ENCODE measurements around the gene ARPIN.
"Not testable (repeated sequence)": the region's sequence is repeated elsewhere in the genome, so short reads cannot be mapped to it uniquely, and the experiment has no call there.

Gene ARPIN

GRCh38 chr15:89912674-89913396, at the start of gene ARPIN:
TSS of gene ARPIN (minus strand) at chr15:89912952. CDS start at chr15:89912835, 117 bp downstream.
- Mint-ChIP-seq H3K4me3 (peak within 1 kb of the TSS; percentile 52), H3K27me3 (peaks cover 46% of the 10 kb centered on the region), H3K4me1 (no peaks in the 10 kb centered on the region), H3K27ac (no peak within 1 kb of the TSS), H3K9me3 (no peaks in the 10 kb centered on the region), H3K36me3 (no peaks in the 10 kb centered on the region)
- ATAC-seq, result peak; percentile 48

- no peaks in the 10 kb centered on the region for H3K36me3 Mint-ChIP-seq
- no peak for ATAC-seq
- H3K27ac Mint-ChIP-seq, result no peak overlapping the region
- H3K27me3 Mint-ChIP-seq, result no peaks in the 10 kb centered on the region
- no peak overlapping the region for H3K4me3 Mint-ChIP-seq
- H3K4me1 Mint-ChIP-seq, result no peaks in the 10 kb centered on the region
- H3K9me3 Mint-ChIP-seq, result peaks cover 4% of the 10 kb centered on the region
Measured at GRCh38 chr15:89958107-89958805, 45.5 kb upstream of the ARPIN start.

DNA sequence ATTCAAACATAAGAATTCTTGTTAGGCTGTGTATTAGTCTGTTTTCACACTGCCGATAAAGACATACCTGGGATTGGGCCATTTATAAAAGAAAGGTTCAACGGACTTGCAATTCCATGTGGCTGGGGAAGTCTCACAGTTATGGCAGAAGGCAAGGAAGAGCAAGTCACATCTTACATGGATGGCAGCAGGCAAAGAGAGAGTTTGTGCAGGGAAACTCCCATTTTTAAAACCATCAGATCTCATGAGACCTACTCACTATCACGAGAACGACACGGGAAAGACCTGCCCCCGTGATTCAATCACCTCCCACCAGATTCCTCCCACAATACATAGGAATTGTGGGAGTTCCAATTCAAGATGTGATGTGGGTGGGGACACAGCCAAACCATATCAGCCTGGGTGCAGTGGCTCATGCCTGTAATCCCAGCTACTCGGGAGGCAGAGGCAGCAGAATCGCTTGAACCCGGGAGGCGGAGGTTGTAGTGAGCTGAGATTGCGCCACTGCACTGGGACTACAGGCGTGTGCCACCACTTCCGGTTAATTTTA, 42.8 kb upstream of the ARPIN start:
- H3K36me3 Mint-ChIP-seq, H3K9me3 Mint-ChIP-seq, ATAC-seq, H3K4me3 Mint-ChIP-seq, H3K4me1 Mint-ChIP-seq, H3K27me3 Mint-ChIP-seq, H3K27ac Mint-ChIP-seq: not testable (repeated sequence)

- no peaks in the 10 kb centered on the region for H3K4me1 Mint-ChIP-seq
- no peak overlapping the region for H3K4me3 Mint-ChIP-seq
- H3K27me3 Mint-ChIP-seq, result no peaks in the 10 kb centered on the region
- no peak overlapping the region for H3K27ac Mint-ChIP-seq
- no peak for ATAC-seq
- H3K9me3 Mint-ChIP-seq, result peaks cover 4% of the 10 kb centered on the region
- H3K36me3 Mint-ChIP-seq, result no peaks in the 10 kb centered on the region
Measured at GRCh38 chr15:89954541-89954940, 41.8 kb upstream of the ARPIN start.

DNA sequence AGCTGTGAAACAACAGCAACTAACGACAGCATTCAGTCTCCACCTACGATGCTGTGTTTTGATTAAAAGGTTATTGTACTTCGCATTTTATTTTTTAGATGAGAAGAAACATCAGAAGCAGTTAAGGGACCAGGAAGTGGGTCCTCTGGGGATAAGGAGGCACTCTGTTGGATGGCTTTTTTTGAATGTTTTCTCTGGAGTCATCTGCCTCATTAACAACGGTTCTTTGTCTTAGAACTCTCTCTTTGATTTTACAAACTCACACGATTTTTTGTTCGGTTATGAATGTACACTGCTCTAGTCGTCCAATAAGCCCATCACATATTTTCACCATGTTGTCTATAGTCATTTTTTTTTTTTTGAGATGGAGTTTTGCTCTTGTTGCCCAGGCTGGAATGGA, 36.0 kb upstream of the ARPIN start:
- no peak for ATAC-seq
- no peaks in the 10 kb centered on the region for H3K27me3 Mint-ChIP-seq
- no peak overlapping the region for H3K4me3 Mint-ChIP-seq
- H3K27ac Mint-ChIP-seq, result no peak overlapping the region
- H3K9me3 Mint-ChIP-seq, result no peaks in the 10 kb centered on the region
- H3K4me1 Mint-ChIP-seq, result no peaks in the 10 kb centered on the region
- no peaks in the 10 kb centered on the region for H3K36me3 Mint-ChIP-seq

DNA sequence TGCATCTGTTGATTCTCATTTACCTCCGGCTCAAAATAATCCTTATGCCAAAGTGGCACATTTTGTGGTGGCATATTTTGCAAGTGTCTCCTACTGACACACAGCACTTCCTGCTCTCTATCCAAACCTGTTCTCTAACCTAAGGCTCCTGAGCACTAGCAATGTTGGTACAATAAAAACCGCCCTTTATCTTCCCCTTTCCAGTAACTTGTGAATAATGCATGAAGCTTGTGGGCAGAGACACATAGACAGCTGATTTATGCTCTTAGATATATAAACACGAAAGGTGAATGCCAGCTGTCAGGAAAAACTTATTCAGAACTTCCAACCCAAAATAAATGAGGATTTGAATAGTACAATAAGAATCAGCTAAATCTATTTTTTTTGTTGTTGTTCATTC, 34.6 kb upstream of the ARPIN start:
- no peak for ATAC-seq
- Mint-ChIP-seq H3K27me3 (peaks cover 4% of the 10 kb centered on the region), H3K4me3 (no peak overlapping the region), H3K36me3 (no peaks in the 10 kb centered on the region), H3K4me1 (no peaks in the 10 kb centered on the region), H3K9me3 (no peaks in the 10 kb centered on the region), H3K27ac (no peak overlapping the region)

DNA sequence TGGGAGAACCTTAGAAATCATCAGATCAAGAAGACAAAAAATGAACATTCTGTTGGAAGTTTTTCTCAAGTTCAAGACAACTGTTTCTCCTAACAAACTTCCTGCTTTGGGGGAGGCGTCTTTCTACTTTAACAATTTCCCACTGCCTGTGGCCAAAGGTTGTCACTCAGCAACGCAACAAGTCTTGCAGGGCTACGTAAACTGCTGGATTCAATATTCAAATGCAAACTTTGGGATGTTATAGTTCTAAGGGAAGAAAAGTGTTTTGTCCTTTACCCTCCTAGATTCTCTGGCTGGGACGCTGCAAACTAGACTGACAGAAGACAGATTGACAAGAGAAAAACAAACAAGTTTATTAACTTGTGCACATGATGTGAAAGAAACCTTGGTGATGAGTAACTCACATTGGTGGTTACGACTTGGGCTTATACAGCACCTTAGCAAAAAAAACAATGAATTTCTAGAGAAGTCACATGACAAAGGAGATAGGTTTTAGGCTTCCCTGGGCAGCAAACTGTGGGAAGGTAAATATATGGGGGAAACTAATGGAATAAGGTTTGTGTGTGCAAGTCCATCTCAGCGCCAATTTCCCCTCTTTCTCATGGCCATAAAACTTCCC, 34.0 kb upstream of the ARPIN start:
- Mint-ChIP-seq H3K27ac (no peak overlapping the region), H3K36me3 (no peaks in the 10 kb centered on the region), H3K27me3 (peaks cover 8% of the 10 kb centered on the region), H3K4me3 (no peak overlapping the region), H3K9me3 (no peaks in the 10 kb centered on the region), H3K4me1 (no peaks in the 10 kb centered on the region)
- no peak for ATAC-seq

DNA sequence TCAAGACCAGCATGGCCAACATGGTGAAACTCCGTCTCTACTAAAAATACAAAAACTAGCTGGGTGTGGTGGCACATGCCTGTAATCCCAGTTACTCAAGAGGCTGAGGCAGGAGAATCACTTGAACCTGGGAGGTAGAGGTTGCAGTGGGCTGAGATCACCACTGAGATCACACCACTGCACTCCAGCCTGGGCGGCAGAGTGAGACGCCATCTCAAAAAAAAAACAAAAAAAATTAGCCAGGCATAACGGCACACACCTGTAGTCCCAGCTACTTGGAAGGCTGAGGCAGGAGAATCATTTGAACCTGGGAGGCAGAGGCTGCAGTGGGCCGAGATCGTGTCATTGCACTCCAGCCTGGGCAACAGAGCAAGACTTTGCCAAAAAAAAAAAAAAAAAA, 31.0 kb upstream of the ARPIN start:
- not testable (repeated sequence) for ATAC-seq, H3K9me3 Mint-ChIP-seq, H3K27ac Mint-ChIP-seq, H3K4me1 Mint-ChIP-seq, H3K4me3 Mint-ChIP-seq, H3K36me3 Mint-ChIP-seq
- peaks cover 18% of the 10 kb centered on the region for H3K27me3 Mint-ChIP-seq

GRCh38 chr15:89939910-89940309, 27.2 kb upstream of the ARPIN start:
- H3K9me3 Mint-ChIP-seq, result no peaks in the 10 kb centered on the region
- no peak overlapping the region for H3K4me3 Mint-ChIP-seq
- H3K27ac Mint-ChIP-seq, result no peak overlapping the region
- peaks cover 18% of the 10 kb centered on the region for H3K27me3 Mint-ChIP-seq
- ATAC-seq, result no peak
- no peaks in the 10 kb centered on the region for H3K36me3 Mint-ChIP-seq
- peaks cover 6% of the 10 kb centered on the region for H3K4me1 Mint-ChIP-seq

DNA sequence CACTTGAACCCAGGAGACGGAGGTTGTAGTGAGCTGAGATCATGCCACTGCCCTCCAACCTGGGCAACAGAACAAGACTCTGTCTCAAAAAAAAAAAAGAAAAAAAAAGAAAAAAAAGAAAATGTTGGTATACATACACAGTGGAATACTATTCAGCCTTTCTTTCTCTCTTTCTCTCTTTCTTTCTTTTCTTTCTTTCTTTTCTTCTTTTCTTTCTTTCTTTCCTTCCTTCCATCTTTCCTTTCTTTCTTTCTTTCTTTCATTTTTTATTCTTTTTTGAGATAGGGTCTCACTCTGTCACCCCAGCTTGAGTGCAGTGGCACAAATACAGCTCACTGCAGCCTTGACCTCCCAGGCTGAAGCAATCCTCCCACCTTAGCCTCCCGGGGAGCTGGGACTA, 26.6 kb upstream of the ARPIN start:
- H3K4me3 Mint-ChIP-seq, ATAC-seq, H3K36me3 Mint-ChIP-seq, H3K4me1 Mint-ChIP-seq, H3K27ac Mint-ChIP-seq, H3K9me3 Mint-ChIP-seq: not testable (repeated sequence)
- H3K27me3 Mint-ChIP-seq, result peaks cover 18% of the 10 kb centered on the region

- no peak for ATAC-seq
- Mint-ChIP-seq H3K4me1 (peaks cover 6% of the 10 kb centered on the region), H3K9me3 (no peaks in the 10 kb centered on the region), H3K27ac (no peak overlapping the region), H3K36me3 (no peaks in the 10 kb centered on the region), H3K27me3 (peaks cover 16% of the 10 kb centered on the region), H3K4me3 (no peak overlapping the region)
Measured at GRCh38 chr15:89937365-89938350, 24.9 kb upstream of the ARPIN start.

GRCh38 chr15:89936786-89937265, 24.1 kb upstream of the ARPIN start:
- Mint-ChIP-seq H3K4me3 (no peak overlapping the region), H3K27ac (no peak overlapping the region), H3K27me3 (peaks cover 9% of the 10 kb centered on the region), H3K9me3 (no peaks in the 10 kb centered on the region), H3K36me3 (no peaks in the 10 kb centered on the region), H3K4me1 (peaks cover 6% of the 10 kb centered on the region)
- no peak for ATAC-seq

DNA sequence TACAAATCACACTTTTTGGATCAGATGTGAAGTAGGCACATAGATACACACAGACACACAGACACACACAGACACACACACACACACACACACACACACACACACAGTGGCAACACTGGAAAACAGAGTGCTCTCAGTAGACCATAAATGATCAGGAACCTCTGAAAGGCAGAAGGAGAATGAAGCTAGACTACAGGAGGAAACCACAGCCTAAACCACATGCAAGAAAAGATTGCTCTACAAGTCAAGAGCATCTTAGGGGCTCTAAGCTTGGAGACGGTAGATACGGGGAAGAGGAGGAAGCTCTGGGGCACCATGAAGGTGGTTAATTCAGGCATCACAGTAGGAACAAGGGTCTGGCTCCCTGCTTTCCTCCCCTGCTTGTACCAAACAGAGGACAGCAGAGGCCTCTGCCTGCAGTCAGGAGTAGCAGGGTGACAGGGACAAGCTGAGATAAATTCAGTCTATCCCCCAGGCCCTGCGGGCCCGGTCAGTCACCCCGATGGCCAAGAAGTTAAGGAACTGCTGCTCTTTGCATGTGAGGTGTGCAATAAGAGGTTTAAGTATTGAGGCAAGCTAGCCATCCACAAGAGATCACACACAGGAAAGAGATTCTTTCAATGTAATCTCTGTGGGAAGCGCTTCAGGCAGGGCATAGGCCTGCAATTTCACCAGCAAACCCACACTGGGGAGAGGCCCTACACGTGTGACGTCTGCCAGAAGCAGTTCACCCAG, 23.5 kb upstream of the ARPIN start:
- no peak overlapping the region for H3K4me3 Mint-ChIP-seq
- no peak for ATAC-seq
- no peaks in the 10 kb centered on the region for H3K9me3 Mint-ChIP-seq

GRCh38 chr15:89932880-89933279, 20.1 kb upstream of the ARPIN start:
- ATAC-seq, result no peak
- Mint-ChIP-seq H3K27me3 (no peaks in the 10 kb centered on the region), H3K27ac (no peak overlapping the region), H3K9me3 (no peaks in the 10 kb centered on the region), H3K4me3 (no peak overlapping the region), H3K4me1 (peaks cover 6% of the 10 kb centered on the region), H3K36me3 (no peaks in the 10 kb centered on the region)

More for the DNA sequence above, 23.5 kb upstream of the ARPIN start:
- Mint-ChIP-seq H3K36me3 (no peaks in the 10 kb centered on the region), H3K4me1 (peaks cover 6% of the 10 kb centered on the region), H3K27ac (no peak overlapping the region), H3K27me3 (peaks cover 9% of the 10 kb centered on the region)

Data from stimulated activated memory B cell treated with anti-CD40 and anti-IgM and Interleukin-4, amounts not matched to agents 10 μg/mL and 1 μg/mL and 100 μg/mL, for 72 hours (primary cell).